SK-N-MC (cell line): ENCODE measurements around the gene CCDC116.
"Not testable (repeated sequence)": the region's sequence is repeated elsewhere in the genome, so short reads cannot be mapped to it uniquely, and the experiment has no call there.

Experiments used
- DNase-seq: peaks from one replicate; pipeline ENCODE4 v3.0.0-alpha.2; 2011; ENCODE audit warnings: low read depth, low spot score
- H3K27ac ChIP-seq: fragments of 200-600 bp; sonication (generic); 2 replicates; pipeline ENCODE4 v1.5.1; 2016; ENCODE audit warnings: mixed run types
- H3K36me3 ChIP-seq: fragments of 200-600 bp; sonication (generic); 2 replicates; pipeline ENCODE4 v1.6.1; 2017; ENCODE audit warnings: antibody characterized with exemption, low read length, mixed read lengths; ENCODE audit not compliant: insufficient read depth
- H3K4me3 ChIP-seq: fragments of 200-600 bp; sonication (generic); 2 replicates; pipeline ENCODE4 v1.5.1; 2016
- H3K9ac ChIP-seq: fragments of 200-600 bp; sonication (generic); 2 replicates; pipeline ENCODE4 v1.8.0; 2017; ENCODE audit warnings: mixed run types, mixed read lengths; ENCODE audit not compliant: insufficient read length
- H3K9me3 ChIP-seq: fragments of 200-600 bp; sonication (generic); 2 replicates; pipeline ENCODE4 v1.6.1; 2017; ENCODE audit warnings: low read depth, mild to moderate bottlenecking, antibody characterized with exemption, low read length, moderate library complexity, mixed read lengths
- EZH2 ChIP-seq: fragments of 200-600 bp; sonication (generic); IDR thresholded peaks from one replicate; pipeline ENCODE4 v1.6.1; 2017; ENCODE audit warnings: antibody characterized with exemption
- FOXP2 ChIP-seq: optimal IDR thresholded peaks from 2 replicates; pipeline ENCODE3; 2011; ENCODE audit warnings: mild to moderate bottlenecking, moderate library complexity; ENCODE audit not compliant: insufficient read depth; ENCODE audit errors: extremely low read length, control extremely low read depth
- POLR2AphosphoS5 ChIP-seq: IDR thresholded peaks from 2 replicates; pipeline ENCODE4 v1.6.1; 2012; ENCODE audit warnings: mild to moderate bottlenecking, low read depth, low read length, borderline replicate concordance

CCDC116 gene

GRCh38 chr22:21634844-21635243 lies 2.3 kb downstream of the CCDC116 start:
- no peak overlapping the region for H3K9ac ChIP-seq

GRCh38 chr22:21635771-21636510 lies 3.4 kb downstream of the CCDC116 start:
- Histone ChIP-seq H3K9ac (no peak overlapping the region), H3K36me3 (no peaks in the 10 kb centered on the region), H3K4me3 (no peak overlapping the region), H3K9me3 (no peaks in the 10 kb centered on the region), H3K27ac (no peak overlapping the region)
- no peak for TF ChIP-seq FOXP2
- TF ChIP-seq EZH2, result no peak
- TF ChIP-seq POLR2AphosphoS5, result no peak
- no peak for DNase-seq

More at GRCh38 chr22:21634844-21635243, 2.3 kb downstream of the CCDC116 start:
- Histone ChIP-seq H3K9me3 (no peaks in the 10 kb centered on the region), H3K27ac (no peak overlapping the region), H3K4me3 (no peak overlapping the region), H3K36me3 (no peaks in the 10 kb centered on the region)
- no peak for DNase-seq
- TF ChIP-seq FOXP2, result no peak
- no peak for TF ChIP-seq EZH2
- TF ChIP-seq POLR2AphosphoS5, result no peak

DNA sequence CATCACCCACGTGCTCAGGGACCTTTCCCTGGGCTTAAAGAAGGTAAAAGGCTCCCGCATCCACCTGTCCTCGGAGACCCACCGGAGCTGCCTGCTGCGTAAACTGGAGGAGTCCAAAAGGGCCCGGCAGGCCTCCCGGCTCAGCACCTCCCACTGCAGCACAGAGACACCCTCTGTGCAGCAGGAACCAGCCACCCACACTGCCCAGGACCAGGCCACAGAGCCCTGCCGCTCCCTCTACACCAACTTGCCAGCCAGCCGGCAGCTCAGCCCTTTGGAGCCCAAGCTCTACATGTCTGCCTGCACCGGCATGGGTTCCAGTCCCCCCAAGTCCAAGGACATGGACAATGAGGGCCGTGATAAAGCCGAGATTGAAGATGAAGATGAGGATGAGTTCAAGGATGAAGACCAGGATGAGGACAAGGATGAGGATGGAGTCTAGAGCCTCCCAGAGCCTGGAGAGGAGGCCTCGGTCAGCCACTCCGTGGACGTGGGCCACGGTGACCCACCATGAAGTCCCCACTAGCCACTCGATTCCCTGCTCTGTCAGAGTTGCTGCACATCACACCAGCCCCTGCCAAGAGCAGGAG lies 4.2 kb downstream of the CCDC116 start:
- Histone ChIP-seq H3K27ac (no peak overlapping the region), H3K36me3 (no peaks in the 10 kb centered on the region)
- DNase-seq, result no peak

DNA sequence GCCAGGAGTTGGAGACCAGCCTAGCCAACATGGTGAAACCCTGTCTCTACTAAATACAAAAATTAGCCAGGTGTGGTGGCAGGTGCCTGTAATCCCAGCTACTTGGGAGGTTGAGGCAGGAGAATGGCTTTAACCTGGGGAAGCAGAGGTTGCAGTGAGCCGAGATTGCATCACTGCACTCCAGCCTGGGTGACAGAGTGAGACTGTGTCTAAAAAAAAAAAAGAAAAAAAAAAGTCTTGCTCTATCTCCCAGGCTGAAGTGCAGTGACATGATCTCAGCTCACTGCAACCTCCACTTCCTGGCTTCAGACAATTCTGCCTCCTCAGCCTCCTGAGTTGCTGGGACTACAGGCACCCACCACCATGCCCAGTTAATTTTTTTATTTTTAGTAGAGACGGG lies 4.9 kb downstream of the CCDC116 start:
- DNase-seq, H3K4me3 ChIP-seq, H3K9ac ChIP-seq, H3K9me3 ChIP-seq, H3K27ac ChIP-seq, H3K36me3 ChIP-seq: not testable (repeated sequence)

More for the DNA sequence above, 4.2 kb downstream of the CCDC116 start:
- TF ChIP-seq EZH2 (no peak), FOXP2 (no peak), POLR2AphosphoS5 (no peak)
- Histone ChIP-seq H3K9me3 (no peaks in the 10 kb centered on the region), H3K4me3 (no peak overlapping the region), H3K9ac (no peak overlapping the region)

- Histone ChIP-seq H3K9ac (no peak overlapping the region), H3K9me3 (no peaks in the 10 kb centered on the region), H3K27ac (no peak overlapping the region), H3K36me3 (no peaks in the 10 kb centered on the region), H3K4me3 (no peak overlapping the region)
- no peak for TF ChIP-seq FOXP2
- DNase-seq, result no peak
Measured at GRCh38 chr22:21639359-21639758, 6.8 kb downstream of the CCDC116 start.

GRCh38 chr22:21640810-21641209 lies 8.2 kb downstream of the CCDC116 start:
- H3K4me3 ChIP-seq, result no peak overlapping the region
- H3K9ac ChIP-seq, result no peak overlapping the region
- H3K9me3 ChIP-seq, result no peaks in the 10 kb centered on the region
- no peak overlapping the region for H3K27ac ChIP-seq
- TF ChIP-seq EZH2, result no peak
- TF ChIP-seq POLR2AphosphoS5, result no peak
- no peak for TF ChIP-seq FOXP2
- H3K36me3 ChIP-seq, result no peaks in the 10 kb centered on the region
- DNase-seq, result no peak

DNA sequence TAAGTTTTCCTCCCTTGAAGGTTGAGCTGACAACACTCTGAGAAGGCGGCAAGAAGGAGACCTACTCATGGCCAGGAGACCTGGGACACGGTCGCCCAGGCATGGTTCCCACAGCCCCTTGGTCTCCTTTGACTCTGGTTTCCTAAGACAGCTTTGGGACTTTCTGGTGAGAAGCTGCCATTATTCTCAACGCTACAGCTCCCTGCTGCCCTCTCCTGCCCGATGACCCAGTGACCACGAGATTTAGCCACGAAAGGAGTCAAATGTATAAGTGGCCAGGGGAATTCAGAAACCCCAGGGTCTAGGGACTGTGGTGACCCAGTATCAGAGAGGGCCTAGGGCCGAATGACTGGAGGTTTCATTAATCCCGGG lies 8.8 kb downstream of the CCDC116 start:
- Histone ChIP-seq H3K36me3 (no peaks in the 10 kb centered on the region), H3K27ac (no peak overlapping the region), H3K9me3 (no peaks in the 10 kb centered on the region), H3K9ac (peak overlapping the region; percentile 41), H3K4me3 (peak overlapping the region; percentile 83)
- DNase-seq, result no peak
- no peak for TF ChIP-seq POLR2AphosphoS5
- TF ChIP-seq FOXP2, result no peak
- no peak for TF ChIP-seq EZH2

DNA sequence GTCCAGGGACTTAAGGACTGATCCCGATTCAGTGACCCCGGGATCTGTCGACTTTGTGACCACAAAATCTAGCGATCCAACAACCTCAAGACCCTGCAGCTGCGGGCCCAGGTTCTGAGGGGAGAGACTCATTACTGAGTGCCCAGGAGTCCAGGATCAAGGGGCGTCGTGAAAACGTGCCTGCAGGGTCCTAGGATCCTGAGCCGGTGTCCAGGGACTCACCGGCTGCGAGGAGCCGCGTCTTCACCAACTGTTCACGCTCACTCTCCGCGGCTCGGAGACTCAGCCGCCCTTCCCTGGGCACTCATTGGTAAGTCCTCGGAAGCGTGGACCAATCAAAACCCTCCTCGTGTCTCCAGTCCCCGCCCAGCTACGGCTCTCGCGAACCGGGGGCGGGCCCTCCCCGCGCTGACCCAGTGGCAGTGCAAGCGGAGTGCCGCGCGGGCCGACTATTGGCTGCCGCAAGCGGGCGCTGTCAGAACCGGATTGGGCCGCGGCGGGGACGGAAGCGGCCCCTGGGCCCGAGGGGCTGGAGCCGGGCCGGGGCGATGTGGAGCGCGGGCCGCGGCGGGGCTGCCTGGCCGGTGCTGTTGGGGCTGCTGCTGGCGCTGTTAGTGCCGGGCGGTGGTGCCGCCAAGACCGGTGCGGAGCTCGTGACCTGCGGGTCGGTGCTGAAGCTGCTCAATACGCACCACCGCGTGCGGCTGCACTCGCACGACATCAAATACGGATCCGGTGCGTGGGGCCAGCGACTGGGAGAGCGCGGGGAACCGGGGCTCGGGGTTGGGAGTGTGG lies 9.4 kb downstream of the CCDC116 start, which contains the start of gene SDF2L1:
SDF2L1 (plus strand) TSS at position 514 of the 795 bp plus-strand sequence; CDS start at position 549, 35 bp downstream.
- Histone ChIP-seq H3K27ac (no peak within 1 kb of the TSS), H3K4me3 (peak within 1 kb of the TSS; percentile 83), H3K36me3 (no peaks in the 10 kb centered on the region), H3K9me3 (no peaks in the 10 kb centered on the region), H3K9ac (peak within 1 kb of the TSS; percentile 48)
- TF ChIP-seq POLR2AphosphoS5 (no peak; the same call in 1 of the 2 replicates), EZH2 (no peak), FOXP2 (no peak)
- peak; percentile 81 for DNase-seq
